Measurements from ENCODE around the gene APLP1. TPM values are rescaled to one million over a fixed set of nuclear protein-coding genes. Genes with fewer than 3 reads are reported as not detected.

Gene APLP1
- total RNA-seq, 1 experiment from 2014 or later = 2.0 TPM

GRCh38 chr19:35897706-35898451, 29.5 kb downstream of the APLP1 start:
- ChIA-PET CTCF (no interaction called here), POLR2A (ENCODE audit: unreplicated experiment) (interaction anchor here (0.6 kb wide), 1 partner anchor 584 kb away, joined by 3 read pairs; no protein-coding TSS in a partner anchor)
- Histone ChIP-seq H3K9me3 (ENCODE audit: insufficient read depth, low read depth) (no peaks in the 10 kb centered on the region), H3K27ac (no peak overlapping the region), H3K27me3 (ENCODE audit: insufficient read depth, low read depth) (no peaks in the 10 kb centered on the region), H3F3A (ENCODE audit: insufficient read depth, low read depth) (peaks cover 4% of the 10 kb centered on the region; the same call in 1 of the 2 replicates), H3K9me2 (ENCODE audit: insufficient read depth) (no peaks in the 10 kb centered on the region), H2AFZ (no peak overlapping the region), H3K79me2 (ENCODE audit: low read depth) (peaks cover 16% of the 10 kb centered on the region), H3K36me3 (ENCODE audit: low read depth) (peaks cover 11% of the 10 kb centered on the region; the same call in 1 of the 2 replicates), H3K4me2 (peak overlapping the region; percentile 87), H3K4me1 (replicated peaks; ENCODE audit: insufficient read depth) (peaks cover 8% of the 10 kb centered on the region; the same call in 1 of the 2 replicates), H4K20me1 (ENCODE audit: insufficient read depth) (no peaks in the 10 kb centered on the region), H3K4me3 (no peak overlapping the region)
- no peak for DNase-seq
- intact Hi-C loops (cut with micrococcal nuclease; ENCODE audit: unreplicated experiment) = no loop called here
- no TSS peak for BruUV-seq (replicated peaks)
- TF ChIP-seq EZH2 (IDR thresholded peaks at IDR 0.05; ENCODE audit: low read depth) (no peak), CTCF (conservative IDR thresholded peaks at IDR 0.05) (no peak)

GRCh38 chr19:35898499-35898809, 30.1 kb downstream of the APLP1 start:
- H3K4me2 ChIP-seq = peak overlapping the region; percentile 87
- TF ChIP-seq EZH2 (IDR thresholded peaks at IDR 0.05; ENCODE audit: low read depth) (no peak), CTCF (conservative IDR thresholded peaks at IDR 0.05) (no peak)
- H3F3A ChIP-seq (ENCODE audit: insufficient read depth, low read depth) = peaks cover 4% of the 10 kb centered on the region; the same call in 1 of the 2 replicates
- H3K27ac ChIP-seq = no peak overlapping the region
- peaks cover 8% of the 10 kb centered on the region; the same call in 1 of the 2 replicates for H3K4me1 ChIP-seq (replicated peaks; ENCODE audit: insufficient read depth)
- H3K79me2 ChIP-seq (ENCODE audit: low read depth) = peaks cover 16% of the 10 kb centered on the region
- peaks cover 10% of the 10 kb centered on the region; the same call in 1 of the 2 replicates for H3K36me3 ChIP-seq (ENCODE audit: low read depth)
- H3K9me3 ChIP-seq (ENCODE audit: insufficient read depth, low read depth) = no peaks in the 10 kb centered on the region
- no TSS peak for BruUV-seq (replicated peaks)
- peak overlapping the region; percentile 92; the same call in 1 of the 2 replicates for H2AFZ ChIP-seq
- no peaks in the 10 kb centered on the region for H3K27me3 ChIP-seq (ENCODE audit: insufficient read depth, low read depth)
- ChIA-PET CTCF (no interaction called here), POLR2A (ENCODE audit: unreplicated experiment) (no interaction called here)
- no peak for DNase-seq
- no peaks in the 10 kb centered on the region for H3K9me2 ChIP-seq (ENCODE audit: insufficient read depth)
- H3K4me3 ChIP-seq = peak overlapping the region; percentile 79
- intact Hi-C loops (cut with micrococcal nuclease; ENCODE audit: unreplicated experiment) = no loop called here
- H4K20me1 ChIP-seq (ENCODE audit: insufficient read depth) = no peaks in the 10 kb centered on the region

- TF ChIP-seq CTCF (conservative IDR thresholded peaks at IDR 0.05) (no peak), EZH2 (IDR thresholded peaks at IDR 0.05; ENCODE audit: low read depth) (no peak)
- Histone ChIP-seq H3K4me3 (peak overlapping the region; percentile 79), H3K4me2 (peak overlapping the region; percentile 87), H3K4me1 (replicated peaks; ENCODE audit: insufficient read depth) (peaks cover 8% of the 10 kb centered on the region; the same call in 1 of the 2 replicates), H3K27me3 (ENCODE audit: insufficient read depth, low read depth) (no peaks in the 10 kb centered on the region), H3K9me2 (ENCODE audit: insufficient read depth) (no peaks in the 10 kb centered on the region), H3K9me3 (ENCODE audit: insufficient read depth, low read depth) (no peaks in the 10 kb centered on the region), H3F3A (ENCODE audit: insufficient read depth, low read depth) (peaks cover 5% of the 10 kb centered on the region), H3K79me2 (ENCODE audit: low read depth) (peaks cover 16% of the 10 kb centered on the region), H3K27ac (peak overlapping the region; percentile 50), H4K20me1 (ENCODE audit: insufficient read depth) (no peaks in the 10 kb centered on the region), H2AFZ (peak overlapping the region; percentile 92), H3K36me3 (ENCODE audit: low read depth) (peaks cover 10% of the 10 kb centered on the region; the same call in 1 of the 2 replicates)
- DNase-seq = peak; percentile 62 to 74
- ChIA-PET CTCF (no interaction called here), POLR2A (ENCODE audit: unreplicated experiment) (no interaction called here)
- intact Hi-C loops (cut with micrococcal nuclease; ENCODE audit: unreplicated experiment) = loop anchor here (1.0 to 10.0 kb wide), 2 partner anchors 32 to 155 kb away; partner anchors contain the start of genes IGFLR1, LIN37, PSENEN and U2AF1L4
- no TSS peak for BruUV-seq (replicated peaks)
Measured at GRCh38 chr19:35899547-35900214, 31.3 kb downstream of the APLP1 start.
